Lung (tissue), 12 donors: ENCODE data around the gene PADI4. TPM values are rescaled to one million over a fixed set of nuclear protein-coding genes. Genes with fewer than 3 reads are reported as not detected.

Experiments used
- ATAC-seq: fragments of 200-7000 bp; cut with Tn5 transposase; one replicate; pipeline ENCODE4 v1.9.1; 2020; ENCODE audit warnings: moderate number of reproducible peaks; ENCODE audit not compliant: insufficient read depth, low FRiP score
- DNase-seq, 3 donors: peaks; one replicate each; pipeline ENCODE4 v3.0.0-alpha.2; 2013 to 2017
- H3K27ac ChIP-seq, 2 donors: one replicate each; pipeline ENCODE4 v1.5.1; 2013; ENCODE audit warnings: mild to moderate bottlenecking in 2 of 2, moderate library complexity in 2 of 2, control low read depth in 1 of 2, inconsistent platforms in 1 of 2, low read depth in 1 of 2, low read length in 1 of 2
- H3K27me3 ChIP-seq, 3 donors: one replicate each; pipeline ENCODE4 v1.5.1; 2013; ENCODE audit warnings: low read length in 2 of 3; ENCODE audit not compliant: control insufficient read depth in 3 of 3, insufficient read depth in 3 of 3
- H3K36me3 ChIP-seq, 4 donors: one replicate each; pipeline ENCODE4 v1.5.1; 2013; ENCODE audit warnings: low read length in 4 of 4, mild to moderate bottlenecking in 1 of 4, moderate library complexity in 1 of 4; ENCODE audit not compliant: control insufficient read depth in 4 of 4, insufficient read depth in 4 of 4
- H3K4me1 ChIP-seq, 5 donors: one replicate each; pipeline ENCODE4 v1.5.1; 2013; ENCODE audit warnings: low read length in 5 of 5, mild to moderate bottlenecking in 2 of 5, moderate library complexity in 1 of 5; ENCODE audit not compliant: control insufficient read depth in 5 of 5, insufficient read depth in 5 of 5
- H3K4me3 ChIP-seq: one replicate; pipeline ENCODE4 v1.5.1; 2013; ENCODE audit warnings: mild to moderate bottlenecking, control low read depth, moderate library complexity
- H3K9ac ChIP-seq, 2 donors: one replicate each; pipeline ENCODE4 v1.5.1; 2013; ENCODE audit warnings: low read length in 2 of 2, control low read depth in 1 of 2; ENCODE audit not compliant: insufficient read depth in 1 of 2
- H3K9me3 ChIP-seq, 4 donors: one replicate each; pipeline ENCODE4 v1.5.1; 2013; ENCODE audit warnings: low read length in 3 of 4, mild to moderate bottlenecking in 1 of 4, moderate library complexity in 1 of 4; ENCODE audit not compliant: control insufficient read depth in 4 of 4, insufficient read depth in 3 of 4
- WGBS, 2 donors: extraction: QIAGEN DNeasy Blood & Tissue Kit; methylation state at CpG; one replicate each; pipeline ENCODE4 v1.1.7; 2013; 5-methylcytosine and 5-hydroxymethylcytosine counted together
- polyA plus RNA-seq, 2 donors: library from polyadenylated mRNA; stranded (reverse); fragments of 200-250 nt; gene quantifications; one replicate each; pipeline ENCODE4 v1.2.1, GENCODE V29; 2013
- total RNA-seq, 2 donors: library from RNA; depleted of rRNA in 1 of 2; stranded (reverse); fragments of >200 nt in 1 of 2; gene quantifications; one replicate each; pipeline ENCODE4 v1.2.1, GENCODE V29; 2014 to 2021
- TF ChIP-seq, protein P1 (sequence below): IDR thresholded peaks from 2 replicates; pipeline ENCODE4 v1.5.1; 2012; ENCODE audit warnings: mild to moderate bottlenecking; ENCODE audit errors: control extremely low read depth, extremely low read depth
- donor health status: control.
- donor health status: control.
- donor health status: Bipolar disorder and iron deficiency.
- donor health status: healthy.
- donor health status: DM: yes; HTN: yes; CAD: no.

Gene PADI4
- total and polyA plus RNA-seq, 4 donors: 1.7 to 22.5 (median 14.2) TPM

DNA sequence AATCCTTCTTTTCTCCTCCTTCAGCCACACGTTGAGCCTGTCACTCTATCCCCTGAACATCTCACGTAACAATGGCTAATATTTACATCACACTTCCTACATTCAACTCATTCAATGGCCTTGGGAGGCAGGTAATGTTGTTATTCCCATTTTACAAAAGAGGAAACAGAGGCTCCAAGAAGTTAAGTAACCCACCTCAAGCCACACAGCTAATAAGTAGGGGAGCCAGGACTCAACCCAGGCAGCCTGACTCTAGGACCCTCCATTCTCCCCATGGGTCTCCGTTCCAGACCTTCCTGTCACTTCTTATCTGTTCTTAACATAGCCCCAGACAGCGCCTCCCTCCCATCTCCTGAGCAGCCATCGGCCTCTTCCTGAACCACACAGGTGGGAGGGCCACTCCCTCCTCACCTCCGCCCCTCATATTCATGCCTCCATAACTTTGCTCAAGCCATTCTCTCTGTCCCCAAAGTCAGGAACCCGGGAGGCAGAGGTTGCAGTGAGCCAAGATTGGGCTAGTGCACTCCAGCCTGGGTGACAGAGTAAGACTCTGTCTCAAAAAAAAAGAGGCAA, 2.2 kb downstream of the PADI4 start:
- Histone ChIP-seq H3K36me3 (no peaks in the 10 kb centered on the region), H3K27me3 (peaks cover 0 to 3% (median 0%) of the 10 kb centered on the region in 3 donors), H3K9ac (no peak overlapping the region), H3K9me3 (peaks cover 0 to 6% (median 0%) of the 10 kb centered on the region in 4 donors), H3K27ac (no peak overlapping the region), H3K4me3 (no peak overlapping the region), H3K4me1 (no peaks in the 10 kb centered on the region)
- DNase-seq (no peak), ATAC-seq (no peak)
- TF ChIP-seq, protein P1, sequence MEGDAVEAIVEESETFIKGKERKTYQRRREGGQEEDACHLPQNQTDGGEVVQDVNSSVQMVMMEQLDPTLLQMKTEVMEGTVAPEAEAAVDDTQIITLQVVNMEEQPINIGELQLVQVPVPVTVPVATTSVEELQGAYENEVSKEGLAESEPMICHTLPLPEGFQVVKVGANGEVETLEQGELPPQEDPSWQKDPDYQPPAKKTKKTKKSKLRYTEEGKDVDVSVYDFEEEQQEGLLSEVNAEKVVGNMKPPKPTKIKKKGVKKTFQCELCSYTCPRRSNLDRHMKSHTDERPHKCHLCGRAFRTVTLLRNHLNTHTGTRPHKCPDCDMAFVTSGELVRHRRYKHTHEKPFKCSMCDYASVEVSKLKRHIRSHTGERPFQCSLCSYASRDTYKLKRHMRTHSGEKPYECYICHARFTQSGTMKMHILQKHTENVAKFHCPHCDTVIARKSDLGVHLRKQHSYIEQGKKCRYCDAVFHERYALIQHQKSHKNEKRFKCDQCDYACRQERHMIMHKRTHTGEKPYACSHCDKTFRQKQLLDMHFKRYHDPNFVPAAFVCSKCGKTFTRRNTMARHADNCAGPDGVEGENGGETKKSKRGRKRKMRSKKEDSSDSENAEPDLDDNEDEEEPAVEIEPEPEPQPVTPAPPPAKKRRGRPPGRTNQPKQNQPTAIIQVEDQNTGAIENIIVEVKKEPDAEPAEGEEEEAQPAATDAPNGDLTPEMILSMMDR: no peak
- 32 to 49% methylated on average over 7 of the region's 7 CpGs for WGBS, 2 donors

DNA sequence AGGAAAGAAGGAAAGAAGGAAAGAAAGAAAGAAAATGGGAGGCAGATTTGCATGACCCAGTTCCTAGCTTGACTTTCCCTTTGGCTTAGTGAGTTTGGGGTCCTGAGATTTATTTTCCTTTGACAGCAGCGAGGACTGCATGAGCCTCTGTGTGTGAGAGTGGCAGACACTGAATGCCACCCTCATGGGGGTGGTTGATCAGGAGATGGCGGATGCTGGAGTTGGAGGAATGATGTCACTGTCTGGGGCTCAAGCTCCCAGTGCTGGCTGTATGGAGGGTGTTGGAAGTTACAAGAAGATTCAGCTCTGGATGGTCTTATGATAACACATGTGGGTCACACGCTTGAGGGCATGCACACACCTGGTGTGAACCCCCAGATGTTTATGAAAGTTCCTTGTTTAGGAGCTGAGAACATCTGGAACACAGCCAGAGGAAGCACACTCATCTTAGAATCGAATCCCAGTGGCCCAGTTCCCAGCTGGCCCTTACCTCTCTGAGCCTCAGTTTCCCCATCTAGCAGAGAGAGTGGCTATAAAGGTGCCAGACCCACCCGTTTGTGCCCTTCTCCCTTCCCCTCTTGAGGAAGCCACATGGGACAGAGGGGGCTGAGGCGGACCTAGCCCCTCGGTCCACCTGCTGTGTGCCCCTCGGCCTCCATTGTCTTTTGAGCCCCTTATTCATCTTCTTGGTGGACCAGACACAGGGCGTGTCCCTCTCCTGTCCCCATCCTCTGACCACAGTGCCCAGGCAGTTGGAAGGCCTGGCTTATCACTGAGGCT, 5.7 kb downstream of the PADI4 start:
- WGBS, 2 donors: 78 to 85% methylated on average over 9 of the region's 9 CpGs
- Histone ChIP-seq H3K27ac (no peak overlapping the region), H3K9ac (no peak overlapping the region), H3K4me3 (no peak overlapping the region), H3K4me1 (no peaks in the 10 kb centered on the region), H3K9me3 (peaks cover 0 to 2% (median 0%) of the 10 kb centered on the region in 4 donors), H3K27me3 (no peaks in the 10 kb centered on the region), H3K36me3 (no peaks in the 10 kb centered on the region)
- TF ChIP-seq, protein P1: no peak
- DNase-seq (no peak), ATAC-seq (no peak)

DNA sequence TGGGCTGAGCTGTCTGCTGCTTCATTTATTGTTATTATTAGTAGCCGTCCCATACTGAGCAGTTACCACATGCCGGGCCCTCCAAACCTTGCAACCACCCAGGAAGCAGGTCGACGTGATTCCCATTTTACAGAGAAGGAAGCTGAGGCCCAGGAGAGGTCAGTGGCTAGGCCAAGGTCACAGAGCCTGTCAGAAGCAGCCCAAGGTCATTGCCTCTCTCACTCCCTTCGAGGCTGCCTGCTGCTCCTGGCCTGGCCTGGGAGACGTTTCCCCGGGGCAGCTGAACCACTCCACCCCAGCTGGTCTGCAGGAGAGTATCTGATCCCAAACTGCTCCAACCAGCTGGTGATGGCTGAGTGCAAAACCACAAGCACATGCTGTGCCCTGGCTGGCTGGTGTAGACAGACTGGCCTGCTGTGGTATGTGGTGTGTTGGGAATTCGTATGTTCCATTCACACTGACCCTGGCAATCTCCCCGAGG, 6.5 kb downstream of the PADI4 start:
- ATAC-seq (no peak), DNase-seq (no peak)
- Histone ChIP-seq H3K4me3 (no peak overlapping the region), H3K9me3 (peaks cover 0 to 2% (median 0%) of the 10 kb centered on the region in 4 donors), H3K27ac (no peak overlapping the region), H3K27me3 (no peaks in the 10 kb centered on the region), H3K36me3 (no peaks in the 10 kb centered on the region), H3K4me1 (no peaks in the 10 kb centered on the region), H3K9ac (no peak overlapping the region)
- TF ChIP-seq, protein P1: no peak
- WGBS, 2 donors: 55 to 65% methylated on average over 8 to 9 of the region's 9 CpGs
